ENCODE measurements around the gene LTB. TPM values are rescaled to one million over a fixed set of nuclear protein-coding genes. Genes with fewer than 3 reads are reported as not detected.

The LTB gene
- total RNA-seq, 4 donors from 2014 or later: 0.66 to 0.85 TPM; not detected in 2

DNA sequence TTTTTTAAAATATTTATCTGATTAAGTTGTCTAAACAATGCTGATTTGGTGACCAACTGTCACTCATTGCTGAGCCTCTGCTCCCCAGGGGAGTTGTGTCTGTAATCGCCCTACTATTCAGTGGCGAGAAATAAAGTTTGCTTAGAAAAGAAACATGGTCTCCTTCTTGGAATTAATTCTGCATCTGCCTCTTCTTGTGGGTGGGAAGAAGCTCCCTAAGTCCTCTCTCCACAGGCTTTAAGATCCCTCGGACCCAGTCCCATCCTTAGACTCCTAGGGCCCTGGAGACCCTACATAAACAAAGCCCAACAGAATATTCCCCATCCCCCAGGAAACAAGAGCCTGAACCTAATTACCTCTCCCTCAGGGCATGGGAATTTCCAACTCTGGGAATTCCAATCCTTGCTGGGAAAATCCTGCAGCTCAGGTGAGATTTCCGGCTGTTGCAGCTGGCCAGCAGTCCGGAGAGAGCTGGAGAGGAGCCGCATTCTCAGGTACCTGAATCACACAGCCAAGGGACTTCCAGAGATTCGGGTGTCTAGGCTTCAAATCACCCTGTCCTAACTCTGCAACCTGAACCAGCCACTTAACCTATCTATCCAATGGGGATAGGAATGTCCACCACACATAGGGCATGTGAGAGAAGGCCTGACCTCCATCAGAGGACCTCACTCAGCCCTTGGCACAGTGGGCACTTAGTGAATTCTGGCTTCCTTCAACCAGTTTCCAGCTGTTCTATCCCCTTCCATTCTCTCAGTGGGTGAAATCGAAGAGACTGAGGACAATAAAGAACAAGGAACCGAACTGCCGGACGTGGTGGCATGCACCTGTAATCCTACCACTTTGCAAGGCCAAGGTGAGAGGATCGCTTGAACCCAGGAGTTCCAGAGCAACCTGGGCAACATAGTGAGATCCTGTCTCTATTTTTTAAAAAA, 3.8 kb downstream of the LTB start:
- no peak for TF ChIP-seq CTCF (IDR thresholded peaks at IDR 0.05; ENCODE audit: low read depth)

DNA sequence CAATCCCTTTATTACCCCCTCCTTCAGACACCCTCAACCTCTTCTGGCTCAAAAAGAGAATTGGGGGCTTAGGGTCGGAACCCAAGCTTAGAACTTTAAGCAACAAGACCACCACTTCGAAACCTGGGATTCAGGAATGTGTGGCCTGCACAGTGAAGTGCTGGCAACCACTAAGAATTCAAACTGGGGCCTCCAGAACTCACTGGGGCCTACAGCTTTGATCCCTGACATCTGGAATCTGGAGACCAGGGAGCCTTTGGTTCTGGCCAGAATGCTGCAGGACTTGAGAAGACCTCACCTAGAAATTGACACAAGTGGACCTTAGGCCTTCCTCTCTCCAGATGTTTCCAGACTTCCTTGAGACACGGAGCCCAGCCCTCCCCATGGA, 4.7 kb downstream of the LTB start:
- TF ChIP-seq CTCF (IDR thresholded peaks at IDR 0.05; ENCODE audit: low read depth): no peak

DNA sequence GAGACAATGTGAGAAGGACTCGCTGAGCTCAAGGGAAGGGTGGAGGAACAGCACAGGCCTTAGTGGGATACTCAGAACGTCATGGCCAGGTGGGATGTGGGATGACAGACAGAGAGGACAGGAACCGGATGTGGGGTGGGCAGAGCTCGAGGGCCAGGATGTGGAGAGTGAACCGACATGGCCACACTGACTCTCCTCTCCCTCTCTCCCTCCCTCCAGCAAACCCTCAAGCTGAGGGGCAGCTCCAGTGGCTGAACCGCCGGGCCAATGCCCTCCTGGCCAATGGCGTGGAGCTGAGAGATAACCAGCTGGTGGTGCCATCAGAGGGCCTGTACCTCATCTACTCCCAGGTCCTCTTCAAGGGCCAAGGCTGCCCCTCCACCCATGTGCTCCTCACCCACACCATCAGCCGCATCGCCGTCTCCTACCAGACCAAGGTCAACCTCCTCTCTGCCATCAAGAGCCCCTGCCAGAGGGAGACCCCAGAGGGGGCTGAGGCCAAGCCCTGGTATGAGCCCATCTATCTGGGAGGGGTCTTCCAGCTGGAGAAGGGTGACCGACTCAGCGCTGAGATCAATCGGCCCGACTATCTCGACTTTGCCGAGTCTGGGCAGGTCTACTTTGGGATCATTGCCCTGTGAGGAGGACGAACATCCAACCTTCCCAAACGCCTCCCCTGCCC, 5.2 kb downstream of the LTB start:
- TF ChIP-seq CTCF (IDR thresholded peaks at IDR 0.05; ENCODE audit: low read depth): no peak

GRCh38 chr6:31575952-31576685, 6.1 kb downstream of the LTB start:
- no peak for TF ChIP-seq CTCF (IDR thresholded peaks at IDR 0.05; ENCODE audit: low read depth)

DNA sequence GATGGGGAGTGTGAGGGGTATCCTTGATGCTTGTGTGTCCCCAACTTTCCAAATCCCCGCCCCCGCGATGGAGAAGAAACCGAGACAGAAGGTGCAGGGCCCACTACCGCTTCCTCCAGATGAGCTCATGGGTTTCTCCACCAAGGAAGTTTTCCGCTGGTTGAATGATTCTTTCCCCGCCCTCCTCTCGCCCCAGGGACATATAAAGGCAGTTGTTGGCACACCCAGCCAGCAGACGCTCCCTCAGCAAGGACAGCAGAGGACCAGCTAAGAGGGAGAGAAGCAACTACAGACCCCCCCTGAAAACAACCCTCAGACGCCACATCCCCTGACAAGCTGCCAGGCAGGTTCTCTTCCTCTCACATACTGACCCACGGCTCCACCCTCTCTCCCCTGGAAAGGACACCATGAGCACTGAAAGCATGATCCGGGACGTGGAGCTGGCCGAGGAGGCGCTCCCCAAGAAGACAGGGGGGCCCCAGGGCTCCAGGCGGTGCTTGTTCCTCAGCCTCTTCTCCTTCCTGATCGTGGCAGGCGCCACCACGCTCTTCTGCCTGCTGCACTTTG, 6.8 kb downstream of the LTB start, which contains the start of gene TNF:
TSS of gene TNF (plus strand) at position 231 of the 567 bp plus-strand sequence. CDS start at position 408, 177 bp downstream.
- no peak for TF ChIP-seq CTCF (IDR thresholded peaks at IDR 0.05; ENCODE audit: low read depth)

GRCh38 chr6:31574106-31575061, 7.8 kb downstream of the LTB start:
- no peak for TF ChIP-seq CTCF (IDR thresholded peaks at IDR 0.05; ENCODE audit: low read depth)
